DOHH2 (cell line): ENCODE results near the gene PLCB4.

Source experiments
- H3F3A ChIP-seq: fragments of 200-600 bp; sonication (generic), shearing (Covaris generic); 2 replicates; pipeline ENCODE4 v1.6.0; 2016; ENCODE audit warnings: antibody characterized with exemption, mild to moderate bottlenecking; ENCODE audit not compliant: control insufficient read depth, insufficient read depth
- H3K27ac ChIP-seq: fragments of 200-600 bp; sonication (generic); 2 replicates; pipeline ENCODE4 v1.5.1; 2014; ENCODE audit warnings: low read depth, mild to moderate bottlenecking, low read length, moderate library complexity
- H3K27me3 ChIP-seq: fragments of 200-600 bp; sonication (generic); 2 replicates; pipeline ENCODE4 v1.6.1; 2014; ENCODE audit warnings: mild to moderate bottlenecking, low read length, mixed read lengths; ENCODE audit not compliant: control insufficient read depth
- H3K36me3 ChIP-seq: fragments of 200-600 bp; sonication (generic); 2 replicates; pipeline ENCODE4 v1.6.1; 2014; ENCODE audit warnings: mild to moderate bottlenecking, low read length, moderate library complexity, mixed read lengths; ENCODE audit not compliant: control insufficient read depth
- H3K4me1 ChIP-seq: fragments of 200-600 bp; sonication (generic); 2 replicates; pipeline ENCODE4 v1.6.1; 2014; ENCODE audit warnings: mild to moderate bottlenecking, low read length, mixed read lengths; ENCODE audit not compliant: control insufficient read depth
- H3K4me2 ChIP-seq: fragments of 200-600 bp; sonication (generic); 2 replicates; pipeline ENCODE4 v1.6.0; 2014; ENCODE audit warnings: mild to moderate bottlenecking, low read length, moderate library complexity
- H3K4me3 ChIP-seq: fragments of 200-600 bp; sonication (generic); 2 replicates; pipeline ENCODE4 v1.5.1; 2014; ENCODE audit warnings: mild to moderate bottlenecking, low read length, mixed read lengths
- H3K79me2 ChIP-seq: fragments of 200-600 bp; sonication (generic); 2 replicates; pipeline ENCODE4 v1.6.1; 2014; ENCODE audit warnings: mild to moderate bottlenecking, low read length, mixed read lengths; ENCODE audit not compliant: control insufficient read depth
- H3K9me2 ChIP-seq: fragments of 200-600 bp; sonication (generic); replicated peaks from 2 replicates; pipeline ENCODE4 v1.6.1; 2014; ENCODE audit warnings: mild to moderate bottlenecking, low read length, mixed read lengths; ENCODE audit not compliant: control insufficient read depth
- H3K9me3 ChIP-seq: fragments of 200-600 bp; sonication (generic); 2 replicates; pipeline ENCODE4 v1.6.1; 2014; ENCODE audit warnings: antibody characterized with exemption, low read length, mixed read lengths; ENCODE audit not compliant: control insufficient read depth, insufficient read depth
- H4K20me1 ChIP-seq: fragments of 200-600 bp; sonication (generic); 2 replicates; pipeline ENCODE4 v1.6.0; 2014; ENCODE audit warnings: low read depth, mild to moderate bottlenecking, antibody characterized with exemption, low read length, moderate library complexity; ENCODE audit not compliant: control insufficient read depth, insufficient read depth
- EZH2phosphoT487 ChIP-seq: fragments of 200-600 bp; sonication (generic); IDR thresholded peaks from 2 replicates; pipeline ENCODE4 v1.6.1; 2017; ENCODE audit warnings: borderline replicate concordance, mild to moderate bottlenecking, antibody characterized with exemption, low read length, moderate library complexity, mixed read lengths
- TF ChIP-seq, protein P1 (sequence below): fragments of 200-600 bp; sonication (generic); IDR thresholded peaks from one replicate; pipeline ENCODE4 v1.5.1; 2014; ENCODE audit warnings: antibody characterized with exemption, mild to moderate bottlenecking, low read depth, low read length; ENCODE audit not compliant: poor library complexity, severe bottlenecking

PLCB4 gene

DNA sequence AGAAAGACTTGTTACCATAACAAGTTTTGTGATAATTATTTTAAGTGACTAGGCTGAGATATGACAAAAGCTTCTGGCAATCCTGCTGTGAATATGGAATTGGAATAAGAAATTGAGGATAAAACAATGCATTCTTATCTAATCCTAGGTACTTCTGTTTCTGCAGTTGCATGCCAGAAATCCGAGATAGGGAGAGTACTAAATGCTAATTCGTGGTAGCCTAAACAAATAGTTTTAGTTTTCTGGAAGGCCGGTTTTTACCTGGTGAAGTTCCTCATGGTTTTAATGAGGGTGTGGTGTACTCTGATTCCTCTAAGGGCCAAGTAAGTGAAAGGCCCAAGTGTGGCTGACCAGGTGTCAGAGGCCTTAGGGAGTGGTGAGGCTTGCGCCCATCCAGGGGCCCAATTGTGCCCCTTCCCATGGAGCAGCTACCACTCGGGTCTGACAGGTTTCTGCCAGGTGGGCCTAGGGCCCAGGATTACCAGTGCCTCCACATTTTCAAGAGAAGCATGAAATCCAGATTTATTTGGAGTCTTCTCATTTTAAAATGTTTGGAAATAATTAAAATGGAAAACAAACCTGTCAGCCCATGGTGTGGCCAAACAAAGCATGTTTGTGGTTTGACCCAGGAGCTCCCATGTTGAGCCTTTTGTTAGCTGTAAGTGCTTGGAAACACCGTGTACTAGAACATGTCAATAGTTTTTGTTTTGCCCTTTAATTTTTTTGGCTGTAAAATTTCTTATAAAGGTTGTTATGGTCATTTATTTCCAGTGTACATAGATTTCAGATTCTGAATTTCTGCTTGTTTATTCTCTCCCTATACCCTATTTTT lies 6.6 kb downstream of the PLCB4 start:
- no peak for TF ChIP-seq EZH2phosphoT487
- TF ChIP-seq, protein P1, sequence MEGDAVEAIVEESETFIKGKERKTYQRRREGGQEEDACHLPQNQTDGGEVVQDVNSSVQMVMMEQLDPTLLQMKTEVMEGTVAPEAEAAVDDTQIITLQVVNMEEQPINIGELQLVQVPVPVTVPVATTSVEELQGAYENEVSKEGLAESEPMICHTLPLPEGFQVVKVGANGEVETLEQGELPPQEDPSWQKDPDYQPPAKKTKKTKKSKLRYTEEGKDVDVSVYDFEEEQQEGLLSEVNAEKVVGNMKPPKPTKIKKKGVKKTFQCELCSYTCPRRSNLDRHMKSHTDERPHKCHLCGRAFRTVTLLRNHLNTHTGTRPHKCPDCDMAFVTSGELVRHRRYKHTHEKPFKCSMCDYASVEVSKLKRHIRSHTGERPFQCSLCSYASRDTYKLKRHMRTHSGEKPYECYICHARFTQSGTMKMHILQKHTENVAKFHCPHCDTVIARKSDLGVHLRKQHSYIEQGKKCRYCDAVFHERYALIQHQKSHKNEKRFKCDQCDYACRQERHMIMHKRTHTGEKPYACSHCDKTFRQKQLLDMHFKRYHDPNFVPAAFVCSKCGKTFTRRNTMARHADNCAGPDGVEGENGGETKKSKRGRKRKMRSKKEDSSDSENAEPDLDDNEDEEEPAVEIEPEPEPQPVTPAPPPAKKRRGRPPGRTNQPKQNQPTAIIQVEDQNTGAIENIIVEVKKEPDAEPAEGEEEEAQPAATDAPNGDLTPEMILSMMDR = no peak
- Histone ChIP-seq H3K27ac (no peak overlapping the region), H3K27me3 (no peaks in the 10 kb centered on the region), H3K36me3 (no peaks in the 10 kb centered on the region), H3K4me3 (no peak overlapping the region), H3K4me2 (no peak overlapping the region), H3K79me2 (no peaks in the 10 kb centered on the region), H3K4me1 (no peaks in the 10 kb centered on the region), H3K9me3 (no peaks in the 10 kb centered on the region), H3K9me2 (no peaks in the 10 kb centered on the region), H3F3A (no peaks in the 10 kb centered on the region), H4K20me1 (no peaks in the 10 kb centered on the region)

DNA sequence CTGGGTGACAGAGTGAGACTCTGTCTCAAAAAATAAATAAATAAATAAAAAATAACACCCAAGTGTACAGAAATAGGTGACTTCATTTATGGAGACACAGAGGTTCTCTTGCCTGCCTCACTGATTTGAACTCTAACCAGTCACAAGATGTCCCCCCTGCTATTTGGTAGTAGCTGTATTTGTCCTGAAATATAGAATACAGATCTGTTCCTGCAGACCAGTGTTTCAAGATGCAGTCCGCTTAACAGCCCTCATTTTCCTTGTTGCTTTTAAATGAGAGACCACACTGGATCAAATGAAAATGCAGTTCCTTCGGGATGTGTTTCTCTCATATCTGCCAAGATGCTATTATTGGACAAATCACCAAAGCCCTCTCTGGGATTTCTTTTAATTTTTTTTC lies 7.6 kb downstream of the PLCB4 start:
- no peaks in the 10 kb centered on the region for H3K4me1 ChIP-seq
- no peak for TF ChIP-seq EZH2phosphoT487
- TF ChIP-seq, protein P1 = no peak

DNA sequence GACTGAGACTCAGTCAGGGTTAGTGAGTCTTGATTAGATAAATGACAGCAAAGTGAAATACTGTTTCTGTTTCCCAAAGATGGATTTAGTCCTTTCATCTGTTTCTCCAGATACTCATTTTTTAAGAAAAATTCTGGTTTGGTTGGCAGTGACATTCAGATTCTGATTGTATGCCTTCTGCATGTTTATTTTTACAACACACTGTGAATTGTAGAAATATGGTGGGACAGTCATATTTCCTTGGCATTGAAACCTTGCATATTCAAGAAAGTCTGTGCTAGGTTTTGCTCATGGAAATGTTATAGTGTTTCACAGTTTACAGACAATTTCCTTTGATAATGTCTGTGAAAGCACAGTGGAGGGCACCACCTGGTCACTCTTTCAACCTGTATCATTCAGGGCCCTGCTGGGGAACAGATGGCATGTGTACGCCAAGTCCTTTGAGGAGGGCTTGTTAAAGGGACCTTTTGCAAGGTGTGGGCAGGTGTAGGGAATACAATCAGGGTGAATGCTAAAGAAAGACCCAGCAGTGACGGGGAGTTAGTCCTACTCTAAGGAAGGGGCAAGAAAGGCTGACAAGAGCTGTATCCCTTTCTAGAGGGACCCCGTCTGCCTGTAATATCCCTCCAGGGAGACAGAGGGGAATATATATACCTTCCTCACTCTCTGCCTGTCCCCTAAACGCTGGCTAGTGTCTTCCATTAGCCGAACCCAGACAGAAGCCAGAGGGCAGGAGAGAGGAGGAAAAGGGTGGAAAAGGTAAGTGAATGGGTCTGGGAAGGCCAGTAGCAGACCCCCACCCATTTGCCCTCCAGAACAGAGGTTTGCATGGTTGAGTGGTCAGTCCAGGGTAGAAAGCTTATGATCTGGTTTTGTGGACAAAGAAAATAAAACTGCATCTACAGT lies 10.2 kb downstream of the PLCB4 start:
- Histone ChIP-seq H3K4me1 (no peaks in the 10 kb centered on the region), H3K36me3 (no peaks in the 10 kb centered on the region), H4K20me1 (no peaks in the 10 kb centered on the region), H3K9me3 (no peaks in the 10 kb centered on the region), H3K79me2 (no peaks in the 10 kb centered on the region), H3K27ac (no peak overlapping the region), H3K4me3 (no peak overlapping the region), H3K9me2 (no peaks in the 10 kb centered on the region), H3F3A (no peaks in the 10 kb centered on the region), H3K27me3 (no peaks in the 10 kb centered on the region), H3K4me2 (no peak overlapping the region)
- TF ChIP-seq EZH2phosphoT487 = no peak
- TF ChIP-seq, protein P1 = no peak

More for the DNA sequence above, 7.6 kb downstream of the PLCB4 start:
- Histone ChIP-seq H3K9me2 (no peaks in the 10 kb centered on the region), H3K9me3 (no peaks in the 10 kb centered on the region), H3K4me2 (no peak overlapping the region), H3K79me2 (no peaks in the 10 kb centered on the region), H3K36me3 (no peaks in the 10 kb centered on the region), H3K4me3 (no peak overlapping the region), H3K27ac (no peak overlapping the region), H3F3A (no peaks in the 10 kb centered on the region), H4K20me1 (no peaks in the 10 kb centered on the region), H3K27me3 (no peaks in the 10 kb centered on the region)
